Suppressor macrophage (primary cell): Measurements from ENCODE around the gene FBN1.

Experiments
- DNase-seq, 4 experiments: peaks; one replicate each; pipeline ENCODE4 v3.0.0-alpha.2; 2020 to 2022

Gene FBN1

DNA sequence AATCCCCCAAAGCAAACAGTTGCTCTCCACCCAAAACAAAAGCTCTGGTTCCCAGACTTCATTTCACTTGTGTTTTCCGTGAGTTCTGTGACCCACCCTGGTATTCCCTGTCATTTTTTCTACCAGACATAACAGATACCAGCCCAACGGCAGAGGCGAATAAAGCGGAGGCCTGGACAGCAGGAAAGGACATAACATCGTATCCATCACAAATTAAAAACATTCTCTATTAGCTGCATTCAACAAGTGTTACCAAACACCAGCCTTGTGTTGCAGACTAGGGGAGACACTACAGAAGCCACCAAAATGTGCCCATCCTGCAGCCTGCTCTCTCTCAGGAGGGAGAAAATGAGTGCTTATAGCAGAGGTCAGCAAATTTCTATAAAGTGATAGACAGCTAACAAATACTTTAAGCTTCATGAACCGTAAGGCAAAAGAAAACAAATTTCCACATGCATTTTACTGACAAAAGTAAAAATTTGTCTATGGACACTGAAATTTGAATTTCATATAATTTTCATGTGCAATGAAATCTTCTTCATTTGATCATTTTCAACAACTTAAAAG lies 7.1 kb upstream of the FBN1 start:
- no peak for DNase-seq

DNA sequence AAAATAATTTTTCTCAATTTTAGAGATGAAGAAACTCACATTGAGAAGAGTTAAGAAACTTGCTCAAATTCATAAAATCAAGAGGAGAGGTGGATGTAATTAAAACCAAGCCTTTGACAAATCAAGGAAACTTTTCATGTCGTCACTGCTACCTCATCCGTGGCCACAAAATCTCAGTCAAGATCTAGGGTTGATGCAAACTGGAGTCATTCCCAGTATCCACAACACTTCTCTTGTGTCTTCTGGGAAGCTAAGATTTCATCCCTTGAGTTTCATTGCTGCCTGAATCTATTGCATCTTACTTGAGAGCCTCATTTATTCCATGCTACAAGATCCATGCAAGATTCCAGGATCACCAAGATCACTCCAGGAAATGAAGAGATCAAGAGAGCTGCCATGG lies 5.4 kb upstream of the FBN1 start:
- no peak for DNase-seq

DNA sequence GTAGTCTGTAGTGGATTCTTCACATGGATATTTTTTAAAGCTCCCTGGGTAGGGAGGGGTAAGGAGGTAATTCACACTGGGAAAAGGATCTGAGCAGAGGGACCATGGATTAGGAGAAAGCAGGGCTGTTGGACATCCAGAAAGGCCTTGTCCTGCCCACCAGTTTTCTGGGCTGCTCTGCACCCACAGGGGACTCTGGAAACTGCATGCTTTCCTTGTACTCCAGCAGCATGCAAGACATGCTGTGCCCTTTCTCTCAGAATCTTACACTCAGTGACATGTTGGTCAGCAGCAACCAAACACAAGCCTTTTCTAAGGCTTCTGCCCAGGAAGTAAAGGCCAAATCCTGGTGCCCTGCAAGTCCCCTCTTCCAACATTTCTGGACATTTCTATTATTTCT lies 2.5 kb upstream of the FBN1 start:
- no peak for DNase-seq

DNA sequence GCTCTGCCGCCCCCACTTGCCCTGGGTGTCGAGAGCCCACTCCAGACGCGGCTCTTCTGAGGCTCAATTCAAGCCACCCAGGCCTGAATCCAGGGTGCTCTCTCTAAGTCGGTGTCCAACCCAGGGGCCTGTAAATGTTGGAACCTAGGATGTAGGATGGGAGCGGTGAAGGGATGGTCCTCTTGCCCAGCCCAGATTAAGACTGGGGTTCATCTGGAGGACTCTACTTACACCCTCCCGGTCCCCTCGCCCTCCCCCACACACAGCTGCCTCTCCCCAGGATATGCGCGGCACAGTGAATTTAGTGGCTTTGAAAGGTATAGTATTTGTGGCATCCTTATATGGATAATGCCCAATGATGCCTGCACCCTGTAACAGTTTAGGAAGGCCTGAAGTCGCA lies 822 bp upstream of the FBN1 start:
- no peak for DNase-seq

DNA sequence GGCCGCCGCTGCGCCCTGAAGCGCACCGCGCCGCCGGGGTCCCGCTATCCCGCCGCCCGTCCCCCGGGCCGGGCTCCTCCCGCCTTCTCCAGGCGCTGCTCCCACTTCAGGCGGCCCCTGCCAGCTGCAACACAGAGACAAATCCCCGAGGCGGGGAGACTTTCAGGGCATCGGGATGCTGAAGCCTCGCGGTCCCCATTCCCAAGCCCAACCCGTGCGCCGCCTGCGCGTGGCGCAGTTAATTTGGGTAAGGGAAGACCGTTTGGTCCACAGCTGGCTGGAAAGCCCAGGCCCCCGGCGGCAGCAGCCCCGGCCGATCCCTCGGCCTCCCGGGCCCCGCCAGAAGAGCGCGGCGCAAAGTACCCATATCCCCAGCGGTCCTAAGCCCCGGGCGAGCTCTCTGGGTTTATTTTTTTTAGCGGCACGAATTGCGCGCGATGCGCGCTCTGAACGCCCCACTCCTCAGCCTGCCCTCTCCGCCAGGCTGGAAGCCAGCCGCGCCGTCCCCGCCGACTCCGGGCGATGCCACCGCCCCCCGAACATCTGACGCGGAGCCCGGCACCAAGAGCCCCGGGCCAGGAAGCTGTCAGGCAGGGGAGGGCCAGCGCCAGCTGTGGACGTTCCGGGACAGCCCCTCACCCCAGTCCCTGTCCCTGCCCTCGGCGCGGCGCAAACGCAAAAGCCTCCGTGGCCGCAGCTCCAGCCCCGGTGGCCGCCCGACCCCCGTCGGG lies 517 bp downstream of the FBN1 start:
- DNase-seq: peak in 1 of 4 experiments; percentile 12

DNA sequence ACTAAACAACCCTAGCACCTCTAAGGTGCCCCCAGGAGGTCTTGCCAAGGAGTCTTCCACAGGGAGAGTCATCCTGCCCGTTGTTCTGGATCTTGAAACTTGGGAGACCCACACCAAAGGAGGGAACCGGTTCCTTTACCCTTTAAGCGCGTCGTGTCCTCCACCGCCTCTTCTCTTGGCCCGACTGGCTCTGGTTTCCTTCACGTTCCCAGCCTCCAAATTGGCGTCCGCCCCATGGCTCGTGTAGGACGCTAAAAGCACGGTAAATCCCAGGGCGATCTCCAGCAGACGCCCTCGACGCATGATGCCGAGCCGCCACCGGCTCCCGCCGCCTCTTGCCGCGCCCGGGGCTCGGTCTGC lies 1.1 kb downstream of the FBN1 start:
- peak in 1 of 4 experiments; percentile 6 for DNase-seq

DNA sequence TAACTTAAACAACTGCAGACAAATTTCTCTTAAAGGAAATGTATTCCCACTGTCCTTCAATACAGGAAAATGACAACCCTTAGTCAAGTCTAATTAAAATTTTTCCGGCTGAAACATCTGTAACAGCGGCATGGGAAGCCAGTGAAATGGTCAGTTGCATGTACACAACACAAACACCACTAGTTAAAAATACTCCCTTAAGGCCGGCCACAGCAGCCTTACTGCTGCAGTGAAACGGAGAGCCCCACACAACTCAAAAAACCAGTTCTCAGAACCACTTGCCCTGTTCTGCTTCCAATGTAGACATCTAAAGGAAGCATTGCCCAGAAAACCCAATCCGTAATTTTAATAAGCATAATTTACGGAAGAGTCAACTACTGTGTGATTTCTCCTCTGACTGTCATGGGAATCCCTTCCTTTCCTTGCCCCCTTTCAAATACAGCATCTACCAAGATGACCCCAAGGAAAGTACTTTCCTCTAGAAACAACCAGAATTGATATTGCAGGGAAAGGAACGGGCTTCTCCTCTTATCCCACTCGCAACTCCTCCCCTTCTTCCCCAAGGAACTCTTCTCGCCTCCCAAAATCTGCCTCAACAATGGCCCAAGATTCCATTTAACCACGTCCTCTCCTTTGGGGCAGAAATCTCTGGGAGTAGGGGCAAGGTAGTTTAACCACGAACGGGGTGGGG lies 1.6 kb downstream of the FBN1 start:
- DNase-seq: no peak

DNA sequence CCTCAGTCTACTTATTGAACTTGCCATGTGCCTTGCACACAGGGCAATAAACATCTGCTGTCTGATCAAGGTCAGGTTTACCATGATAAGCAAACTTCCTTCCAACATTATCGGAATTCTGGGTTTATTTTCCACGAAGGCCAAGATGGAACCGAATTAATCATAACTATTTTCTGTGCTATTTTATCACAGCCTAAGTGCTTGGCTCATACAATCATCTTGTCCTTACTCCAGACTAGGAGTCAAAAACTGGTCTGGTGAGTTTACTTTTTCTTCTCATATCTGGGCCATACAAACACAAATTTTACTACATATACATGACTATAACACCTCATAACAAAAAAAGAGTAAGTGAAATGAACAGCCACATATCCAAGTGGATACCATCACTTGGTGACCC lies 2.3 kb downstream of the FBN1 start:
- DNase-seq: no peak

DNA sequence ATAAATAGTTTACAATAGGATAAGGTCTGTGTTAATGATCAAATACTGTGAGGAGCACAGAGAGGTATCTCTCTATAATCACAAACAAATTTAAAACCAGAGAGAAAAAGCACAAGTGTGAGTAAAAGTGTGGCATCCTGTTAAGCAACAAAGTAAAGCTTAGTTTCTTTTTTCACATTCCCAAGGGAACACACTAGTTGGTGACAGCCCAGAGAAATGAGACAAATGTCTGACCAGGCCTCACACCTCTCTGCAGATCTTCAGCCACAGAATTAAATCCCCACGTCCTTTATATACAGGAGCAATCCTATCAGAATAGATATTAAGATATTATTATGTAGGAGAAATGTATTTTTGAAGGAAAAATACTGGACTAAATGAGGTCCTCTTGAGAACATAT lies 2.7 kb downstream of the FBN1 start:
- DNase-seq: no peak

DNA sequence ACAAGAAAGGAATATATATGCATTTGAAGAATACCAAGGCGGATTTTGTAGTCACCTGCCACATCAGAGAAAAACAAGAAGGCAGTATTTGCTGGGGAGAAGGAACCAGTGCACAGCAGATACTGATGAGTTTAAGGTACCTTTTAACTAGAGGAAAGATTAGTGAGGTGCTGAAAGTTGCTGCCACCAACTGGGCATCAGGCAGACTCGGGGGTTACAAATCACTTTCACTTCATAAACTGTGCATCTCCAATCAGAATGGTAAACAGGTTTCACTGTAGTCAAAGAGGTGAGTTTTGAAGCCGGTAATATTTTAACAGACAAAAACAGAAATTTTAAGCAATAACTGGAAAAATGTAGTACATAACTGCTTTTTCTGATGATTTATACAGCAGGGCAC lies 4.1 kb downstream of the FBN1 start:
- no peak for DNase-seq

DNA sequence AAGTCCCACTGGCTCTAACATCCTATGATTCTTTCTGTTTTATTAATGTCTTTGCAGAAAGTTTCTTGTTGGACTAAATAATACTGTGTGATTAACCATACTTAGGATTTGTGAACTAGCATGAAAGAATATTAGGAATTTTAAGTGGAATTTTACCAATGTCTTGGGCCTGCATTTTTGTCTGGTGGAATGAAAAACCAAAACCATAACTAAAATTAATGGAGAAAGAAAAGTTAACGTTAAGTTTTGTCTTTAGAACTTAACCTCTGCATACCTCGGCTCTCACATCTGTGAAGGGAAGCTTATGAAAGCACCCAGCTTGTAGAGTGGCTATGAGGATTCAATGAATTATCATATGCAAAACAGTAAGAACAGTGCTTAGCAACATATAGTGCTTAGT lies 6.5 kb downstream of the FBN1 start:
- DNase-seq: no peak

DNA sequence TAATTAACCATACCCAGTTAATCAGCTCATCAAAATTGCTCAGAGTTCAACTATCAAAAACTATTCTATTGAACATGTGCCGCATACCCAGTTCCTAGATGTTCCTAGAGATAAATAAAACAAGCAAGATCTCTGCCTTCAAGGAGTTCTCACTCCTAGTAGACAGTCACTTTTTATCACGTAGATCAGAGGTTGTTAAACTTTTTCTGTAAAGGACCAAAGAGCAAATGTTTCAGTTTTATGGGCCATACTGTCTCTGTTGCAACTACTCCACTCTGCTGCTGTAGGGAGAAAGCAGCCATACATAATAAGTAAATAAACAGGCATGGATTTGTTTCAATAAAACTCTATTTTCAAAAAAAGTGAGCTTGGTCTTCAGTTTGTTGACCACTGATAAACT lies 7.9 kb downstream of the FBN1 start:
- no peak for DNase-seq

DNA sequence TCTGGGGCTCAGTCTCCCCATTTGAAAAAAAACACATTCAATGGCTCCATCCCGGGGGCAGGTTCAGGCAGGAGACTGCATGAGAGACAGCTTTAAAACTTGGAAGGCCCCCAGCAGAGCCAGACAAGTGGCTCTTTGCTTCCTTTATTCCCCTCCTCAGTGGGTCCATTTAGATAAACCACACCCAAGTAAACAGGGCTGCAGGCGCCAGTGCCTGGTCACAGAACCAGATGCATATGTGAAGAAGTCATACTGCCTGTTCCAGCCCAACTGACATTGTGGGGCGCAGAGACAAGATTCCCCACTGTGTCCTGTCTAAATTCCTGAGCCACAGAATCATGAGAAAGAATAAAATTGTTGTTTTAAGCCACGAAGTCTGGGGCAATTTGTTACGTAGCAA lies 9.0 kb downstream of the FBN1 start:
- DNase-seq: no peak

DNA sequence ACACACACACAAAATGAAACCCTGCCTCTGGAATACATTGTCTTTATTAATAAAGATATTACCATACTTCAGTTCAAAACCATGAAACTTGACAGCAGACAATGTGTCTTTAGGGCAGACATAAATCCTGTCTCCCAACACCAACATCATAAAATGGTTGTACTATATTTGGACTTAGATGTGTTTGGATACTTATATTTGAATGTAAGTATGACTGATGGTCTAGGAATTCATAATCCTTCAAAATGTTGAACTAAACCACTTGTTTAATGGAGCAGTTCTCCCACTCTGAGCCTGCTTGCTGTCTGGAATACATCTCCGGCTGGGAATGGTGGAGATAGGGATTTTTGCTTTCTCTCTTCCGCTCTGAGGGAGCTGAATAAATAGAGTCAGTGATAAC lies 10.6 kb downstream of the FBN1 start:
- no peak for DNase-seq

DNA sequence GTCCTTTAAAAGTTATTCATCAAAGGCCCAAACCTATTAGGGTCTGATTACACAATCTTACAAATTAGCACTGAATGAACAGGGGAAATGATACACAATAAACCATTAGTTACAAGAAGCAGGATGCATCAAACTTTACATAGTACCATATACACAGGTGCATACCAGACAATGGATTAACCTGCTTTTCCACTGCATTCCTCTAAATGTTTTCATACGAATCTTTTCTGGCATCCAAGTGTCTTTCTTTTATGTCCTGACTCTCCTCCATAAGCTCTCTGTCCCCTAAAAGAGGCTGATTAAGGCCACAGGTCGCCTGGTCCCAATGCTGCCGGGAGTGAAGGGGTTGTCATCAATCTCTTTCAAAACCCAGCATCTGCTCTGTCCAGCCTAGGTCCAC lies 11.4 kb downstream of the FBN1 start:
- DNase-seq: no peak

DNA sequence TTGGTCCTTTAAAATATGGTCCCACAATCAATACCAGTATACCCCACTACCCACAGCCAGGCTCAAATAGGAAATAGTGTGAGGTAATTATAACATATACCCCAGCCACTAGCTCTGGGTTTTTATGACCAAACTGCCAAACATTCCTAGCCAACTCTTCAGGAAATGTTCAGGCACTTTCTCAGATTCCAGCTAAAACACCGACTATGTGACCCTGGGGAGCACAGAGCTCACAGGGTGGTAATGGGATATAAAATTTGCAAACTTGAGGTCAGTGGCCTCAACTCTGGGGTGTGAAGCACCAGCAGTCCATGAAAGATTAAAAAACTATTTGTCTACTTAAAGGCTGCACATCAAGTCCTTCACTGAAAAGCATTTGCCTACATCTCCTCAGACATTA lies 12.9 kb downstream of the FBN1 start:
- no peak for DNase-seq

DNA sequence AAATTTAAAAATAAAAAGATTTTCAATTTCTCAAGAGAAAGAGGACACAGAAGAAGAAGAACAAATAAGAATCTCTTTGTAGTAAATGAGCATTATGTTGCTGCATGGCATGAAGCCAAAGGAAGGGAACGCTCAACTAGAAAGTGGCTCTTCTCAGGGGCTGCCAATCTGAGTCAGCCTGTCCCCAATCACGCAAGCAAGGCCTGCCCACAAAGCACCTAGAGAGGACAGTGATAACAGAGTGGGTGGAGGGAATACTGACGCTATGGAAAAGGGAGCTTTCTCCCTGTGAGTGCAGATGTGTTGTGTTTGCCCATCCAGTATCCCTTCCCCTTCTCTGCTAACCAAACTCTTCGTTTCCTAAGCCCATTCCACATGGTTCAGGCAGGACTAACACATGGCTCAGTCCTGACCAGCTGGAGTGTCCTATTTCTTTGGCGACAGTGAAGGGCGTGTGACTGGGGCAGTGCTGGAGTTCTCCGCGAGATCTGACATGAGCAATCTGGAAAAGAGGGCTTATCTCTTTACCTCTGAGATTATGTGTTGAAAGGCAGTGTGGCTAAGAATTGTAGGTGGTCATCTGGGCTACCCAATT lies 14.2 kb downstream of the FBN1 start:
- no peak for DNase-seq

DNA sequence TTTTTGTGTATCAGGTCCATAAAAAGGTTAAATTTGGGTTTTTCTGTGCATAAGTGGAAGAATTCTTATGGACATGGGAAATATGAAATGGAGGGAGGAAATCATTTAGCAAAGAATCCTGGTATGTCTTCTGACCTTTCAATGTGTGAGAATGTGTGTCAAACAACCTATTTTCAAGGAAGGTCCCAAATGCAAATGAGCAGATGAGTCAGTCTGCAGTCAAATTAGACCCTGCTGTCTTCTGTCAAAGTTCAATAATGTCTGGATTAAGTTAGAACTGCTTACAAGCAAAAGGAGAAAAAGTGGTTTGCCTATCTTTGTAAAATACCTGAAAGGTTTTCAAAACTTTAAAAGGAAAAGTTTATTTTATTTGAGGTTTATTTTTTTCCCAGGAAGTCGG lies 15.3 kb downstream of the FBN1 start:
- no peak for DNase-seq

DNA sequence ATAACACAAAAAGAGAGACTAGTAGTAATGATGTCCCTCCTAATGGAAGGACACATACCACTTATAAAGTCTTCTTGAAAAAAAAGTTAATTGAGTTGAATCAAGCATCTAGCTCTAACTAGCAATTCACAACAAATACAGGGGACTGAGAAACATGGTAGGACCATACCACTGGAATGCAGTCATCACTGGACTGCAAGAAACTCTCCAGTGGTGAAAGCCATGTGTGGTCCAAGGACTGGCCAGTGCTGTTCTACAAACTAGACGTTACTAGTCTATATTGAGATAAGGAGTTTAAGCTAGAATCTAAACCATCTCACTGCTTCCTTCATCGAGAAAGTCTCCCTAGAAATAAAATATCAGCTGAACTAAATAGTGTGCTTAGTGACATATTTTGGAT lies 16.7 kb downstream of the FBN1 start:
- DNase-seq: no peak

DNA sequence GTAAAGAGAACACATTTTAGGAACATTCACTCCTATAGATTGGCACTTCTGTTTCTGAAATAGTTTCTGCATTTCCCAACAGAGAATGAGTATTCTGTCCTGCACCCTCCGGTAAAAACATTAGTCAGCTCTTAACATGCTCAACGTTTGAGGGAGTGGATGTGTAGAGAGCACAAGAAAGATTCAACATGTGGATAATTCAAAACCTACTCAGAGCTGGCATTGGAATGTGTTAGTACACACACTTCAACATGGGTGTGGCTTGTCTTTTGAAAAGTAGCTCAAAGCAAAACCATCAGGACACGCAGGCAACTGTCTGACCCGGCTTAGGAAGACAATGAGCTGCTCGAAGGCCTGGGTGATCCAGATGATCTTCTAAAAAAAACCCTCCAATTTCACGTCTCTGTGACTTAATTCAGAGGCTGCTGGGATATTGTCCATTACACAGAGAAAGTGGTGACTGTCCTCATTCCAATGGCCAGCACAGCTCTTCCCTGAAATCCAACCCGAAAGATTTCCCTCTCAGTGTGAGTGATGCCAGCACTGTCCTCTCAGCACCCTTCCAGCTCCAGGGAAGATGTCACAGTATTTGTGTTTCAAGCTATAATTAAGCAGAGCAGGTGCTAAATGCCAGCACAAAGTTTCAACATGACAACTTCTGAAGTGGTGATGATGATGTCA lies 18.1 kb downstream of the FBN1 start:
- no peak for DNase-seq

DNA sequence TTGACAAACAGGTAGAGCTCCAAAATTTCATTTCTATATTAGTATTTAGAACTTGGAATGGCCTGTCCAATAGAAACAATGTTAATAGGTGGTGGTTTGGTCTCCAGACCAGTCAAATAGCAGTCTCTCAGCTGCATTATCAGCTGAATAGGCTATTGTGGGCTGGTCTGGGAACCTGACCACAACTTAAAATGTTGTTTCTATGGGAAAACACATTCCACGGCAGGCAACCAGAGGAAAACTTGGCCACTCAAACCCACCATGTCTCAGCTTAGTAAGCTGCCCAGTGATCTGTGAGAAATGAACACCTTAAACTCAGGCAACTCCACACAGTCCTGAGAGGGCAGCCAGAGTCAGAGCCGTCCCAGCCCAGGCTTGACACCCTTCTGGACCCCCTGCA lies 20.4 kb downstream of the FBN1 start:
- DNase-seq: no peak

DNA sequence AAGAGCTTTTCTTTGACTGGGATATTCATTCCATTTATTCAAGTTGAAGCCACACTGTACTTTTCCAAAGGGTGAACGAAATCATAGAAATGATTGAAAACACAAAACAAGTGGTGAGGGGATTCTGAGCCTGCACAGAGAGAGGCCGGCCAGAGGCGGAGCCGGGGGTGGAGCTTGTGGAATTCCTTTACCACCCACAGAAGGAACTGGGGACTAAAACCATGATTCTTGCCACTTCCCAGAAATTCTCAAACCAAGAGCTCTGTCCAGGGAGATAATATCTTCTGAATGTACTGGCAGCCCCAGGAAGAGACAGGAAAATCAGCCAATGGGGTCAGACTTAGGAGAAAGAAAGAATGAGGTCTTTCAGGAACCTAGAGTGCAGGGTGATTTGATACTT lies 20.8 kb downstream of the FBN1 start:
- DNase-seq: no peak

DNA sequence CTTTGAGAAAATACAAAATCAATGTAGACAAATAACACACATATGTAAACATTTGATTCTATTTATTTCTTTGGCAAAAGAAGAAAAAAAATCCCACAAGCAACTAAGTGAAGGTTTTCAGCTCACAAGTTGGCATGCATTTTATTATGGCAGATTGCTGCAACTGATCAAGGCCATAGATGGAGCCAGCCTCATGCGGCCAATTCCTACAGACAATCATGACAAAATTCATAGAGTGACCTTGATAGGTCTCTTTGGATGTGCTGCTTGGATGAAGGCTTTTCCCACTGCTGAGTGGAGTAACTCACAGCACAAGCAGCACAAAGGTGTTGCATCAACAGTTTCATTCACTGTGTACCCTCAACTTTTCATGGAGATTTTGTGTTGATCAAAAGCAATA lies 22.1 kb downstream of the FBN1 start:
- DNase-seq: no peak

DNA sequence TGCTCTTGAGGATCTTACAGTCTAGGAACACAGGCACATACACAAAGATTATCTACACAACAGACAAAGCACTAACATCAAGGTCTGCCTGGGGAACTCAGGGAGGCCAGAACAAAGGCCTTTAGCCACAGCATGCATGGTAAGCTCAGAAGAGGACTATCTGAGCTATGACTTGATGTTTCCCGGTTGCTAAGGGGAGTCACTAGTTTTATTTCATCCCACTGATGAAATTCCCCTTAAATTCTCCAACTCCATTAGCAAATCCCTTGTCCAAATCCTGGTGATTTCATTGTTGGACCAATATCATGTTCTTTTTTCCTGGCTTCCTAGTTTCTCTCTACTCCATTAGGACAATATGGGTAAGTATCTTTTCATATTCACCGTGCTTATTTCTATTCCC lies 23.3 kb downstream of the FBN1 start:
- DNase-seq: no peak
